IMR-90 (cell line): ENCODE results near the gene SHROOM3. TPM values are rescaled to one million over a fixed set of nuclear protein-coding genes. Genes with fewer than 3 reads are reported as not detected.

ENCODE experiments used
- ATAC-seq: fragments of 200-7000 bp; cut with Tn5 transposase; 2 replicates; pipeline ENCODE4 v1.9.1; 2020; ENCODE audit warnings: low read depth, mild to moderate bottlenecking, moderate library complexity
- BruUV-seq: library from RNA; stranded (reverse); fragments of 400-500 nt; replicated peaks from 2 replicates; lab custom pipeline; 2021; lab: Mats Ljungman, UMichigan
- CTCF ChIA-PET: fragments of 300-600 bp; formaldehyde crosslinking; extraction: SDS; loops from one replicate; lab custom pipeline; 2021; ENCODE audit warnings: antibody characterized with exemption; lab: Yijun Ruan, JAX
- POLR2A ChIA-PET: fragments of 300-600 bp; sonication (Branson Sonifier 250); formaldehyde crosslinking; loops from one replicate; lab custom pipeline; 2022; ENCODE audit warnings: antibody characterized with exemption; ENCODE audit not compliant: unreplicated experiment; lab: Charles Lee
- DNase-seq: peaks from one replicate; pipeline ENCODE4 v3.0.0; 2013
- H2AFZ ChIP-seq: replicated peaks from 2 replicates; pipeline ENCODE3; 2013; ENCODE audit warnings: low read length, mild to moderate bottlenecking; ENCODE audit not compliant: poor library complexity
- H2AK5ac ChIP-seq: 2 replicates; pipeline ENCODE4 v1.6.1; 2013; ENCODE audit warnings: low read depth, low read length, inconsistent platforms
- H2AK9ac ChIP-seq: replicated peaks from 2 replicates; pipeline ENCODE3; 2013; ENCODE audit warnings: mild to moderate bottlenecking, low read depth, low read length, moderate library complexity; ENCODE audit not compliant: poor library complexity
- H2BK120ac ChIP-seq: 2 replicates; pipeline ENCODE4 v1.6.1; 2013; ENCODE audit warnings: low read depth, low read length, inconsistent platforms
- H2BK15ac ChIP-seq: 3 replicates; pipeline ENCODE4 v1.6.1; 2013; ENCODE audit warnings: low read depth, low read length, inconsistent platforms
- H2BK20ac ChIP-seq: 2 replicates; pipeline ENCODE4 v1.6.1; 2013; ENCODE audit warnings: low read depth, mild to moderate bottlenecking, inconsistent platforms, low read length, moderate library complexity
- H2BK5ac ChIP-seq: 2 replicates; pipeline ENCODE4 v1.6.1; 2013; ENCODE audit warnings: mild to moderate bottlenecking, low read depth, low read length, inconsistent platforms; ENCODE audit not compliant: poor library complexity, severe bottlenecking
- H3K14ac ChIP-seq: replicated peaks from 2 replicates; pipeline ENCODE4 v1.6.1; 2013; ENCODE audit warnings: low read depth, low read length, inconsistent platforms
- H3K18ac ChIP-seq: 2 replicates; pipeline ENCODE4 v1.6.1; 2013; ENCODE audit warnings: low read depth, low read length, control low read depth
- H3K23ac ChIP-seq: 2 replicates; pipeline ENCODE4 v1.6.1; 2013; ENCODE audit warnings: low read depth, low read length, inconsistent platforms
- H3K27ac ChIP-seq: 2 replicates; pipeline ENCODE4 v1.5.1; 2013; ENCODE audit warnings: mild to moderate bottlenecking, control low read depth, low read length; ENCODE audit not compliant: insufficient read depth
- H3K27me3 ChIP-seq: 2 replicates; pipeline ENCODE4 v1.6.1; 2013; ENCODE audit warnings: low read length; ENCODE audit not compliant: control insufficient read depth, insufficient read depth
- H3K36me3 ChIP-seq: 2 replicates; pipeline ENCODE4 v1.6.1; 2013; ENCODE audit warnings: low read length, mixed read lengths; ENCODE audit not compliant: control insufficient read depth, insufficient read depth
- H3K4ac ChIP-seq: 2 replicates; pipeline ENCODE4 v1.6.1; 2013; ENCODE audit warnings: low read depth, low read length, inconsistent platforms
- H3K4me1 ChIP-seq: 2 replicates; pipeline ENCODE4 v1.6.1; 2013; ENCODE audit warnings: low read length, mixed read lengths; ENCODE audit not compliant: control insufficient read depth, insufficient read depth
- H3K4me2 ChIP-seq: 2 replicates; pipeline ENCODE4 v1.6.1; 2013; ENCODE audit warnings: low read depth, mild to moderate bottlenecking, control low read depth, low read length, moderate library complexity
- H3K4me3 ChIP-seq: 2 replicates; pipeline ENCODE4 v1.5.1; 2013; ENCODE audit warnings: low read depth, mild to moderate bottlenecking, control low read depth, low read length, moderate library complexity; ENCODE audit not compliant: insufficient read depth
- H3K56ac ChIP-seq: 2 replicates; pipeline ENCODE4 v1.6.1; 2013; ENCODE audit warnings: low read length, inconsistent platforms; ENCODE audit not compliant: insufficient read depth; ENCODE audit errors: extremely low read depth
- H3K79me1 ChIP-seq, 2 experiments: 2 replicates each; pipeline ENCODE4 v1.6.1; 2013; ENCODE audit warnings: low read length in 2 of 2, inconsistent platforms in 1 of 2, low read depth in 1 of 2
- H3K9ac ChIP-seq: 2 replicates; pipeline ENCODE4 v1.6.1; 2013; ENCODE audit warnings: low read depth, low read length, control low read depth
- H3K9me1 ChIP-seq: 2 replicates; pipeline ENCODE4 v1.6.1; 2013; ENCODE audit warnings: low read length, inconsistent platforms; ENCODE audit not compliant: insufficient read depth
- H3K9me3 ChIP-seq: 2 replicates; pipeline ENCODE4 v1.6.1; 2013; ENCODE audit warnings: low read length; ENCODE audit not compliant: control insufficient read depth, insufficient read depth
- H4K20me1 ChIP-seq: 2 replicates; pipeline ENCODE4 v1.6.1; 2013; ENCODE audit warnings: low read length, inconsistent platforms; ENCODE audit not compliant: insufficient read depth
- H4K5ac ChIP-seq: 2 replicates; pipeline ENCODE4 v1.6.1; 2013; ENCODE audit warnings: mild to moderate bottlenecking, low read depth, low read length, control low read depth
- H4K8ac ChIP-seq, 2 experiments: 2 replicates each; pipeline ENCODE4 v1.6.1; 2013; ENCODE audit warnings: low read depth in 2 of 2, low read length in 2 of 2, control low read depth in 1 of 2, inconsistent platforms in 1 of 2
- H4K91ac ChIP-seq: 2 replicates; pipeline ENCODE4 v1.6.1; 2013; ENCODE audit warnings: low read depth, low read length, inconsistent platforms; ENCODE audit not compliant: insufficient read depth
- CEBPB ChIP-seq: IDR thresholded peaks from 2 replicates; pipeline ENCODE4 v1.6.1; 2012; ENCODE audit warnings: low read depth, low read length, improper control_type of control experiment
- NFE2L2 ChIP-seq: fragments of 150-350 bp; IDR thresholded peaks from 2 replicates; pipeline ENCODE4 v1.6.1; 2016; ENCODE audit warnings: low read depth, mild to moderate bottlenecking, low read length
- SMC3 ChIP-seq: fragments of 150-350 bp; IDR thresholded peaks from 2 replicates; pipeline ENCODE4 v1.6.1; 2016; ENCODE audit warnings: low read depth, mild to moderate bottlenecking, antibody characterized with exemption, low read length, moderate library complexity
- WGBS, 2 experiments: methylation state at CpG; one replicate each; pipeline versions ENCODE4 v1.1.5 to v1.1.7; 2013; ENCODE audit warnings: missing lambda C conversion rate in 2 of 2; ENCODE audit not compliant: insufficient read length in 1 of 2; ENCODE audit errors: extremely low coverage in 2 of 2; 5-methylcytosine and 5-hydroxymethylcytosine counted together
- dilution Hi-C: fragments of 300-500 bp; cut with HindIII; formaldehyde crosslinking; loops from one replicate; pipeline ENCODE4 v1.14.3; 2018; ENCODE audit warnings: low sequenced_read_pairs; ENCODE audit not compliant: unreplicated experiment
- in situ Hi-C: fragments of 300-500 bp; cut with MboI; formaldehyde crosslinking; loops from 3 replicates; pipeline ENCODE4 v1.14.3; 2019; ENCODE audit warnings: low sequenced_read_pairs, inconsistent platforms, mixed read lengths
- intact Hi-C: fragments of 100-400 bp; cut with micrococcal nuclease; formaldehyde crosslinking; loops from 2 replicates; pipeline ENCODE4 v1.10.0; 2022
- polyA plus RNA-seq, 3 experiments: library from polyadenylated mRNA; depleted of rRNA; stranded (reverse); fragments of >200 nt; gene quantifications; 2 replicates each; pipeline ENCODE4 v1.2.3, GENCODE V29; 2012; ENCODE audit warnings: low replicate concordance in 1 of 3
- total RNA-seq: library from RNA; depleted of rRNA; stranded (reverse); fragments of >200 nt; gene quantifications from 2 replicates; pipeline ENCODE4 v1.2.3, GENCODE V29; 2012

SHROOM3 gene
- total and polyA plus RNA-seq, 2 of the 4 experiments (the other 2 are of a cell fraction) = 10.8 to 19.5 TPM

GRCh38 chr4:76779740-76780459, 344.9 kb downstream of the SHROOM3 start:
- peaks cover 23% of the 10 kb centered on the region for H3K4me1 ChIP-seq
- H3K9ac ChIP-seq = peak overlapping the region; percentile 9; the same call in 1 of the 2 replicates
- POLR2A ChIA-PET = interaction anchor here (0.8 kb wide), 1 partner anchor 27 kb away, joined by 3 read pairs; no protein-coding TSS in a partner anchor
- no peak overlapping the region for H3K56ac ChIP-seq
- peak overlapping the region; percentile 87 for H2BK5ac ChIP-seq
- DNase-seq = peak; percentile 78
- TF ChIP-seq CEBPB (peak; percentile 85), SMC3 (no peak), NFE2L2 (peak; percentile 15; the same call in 1 of the 2 replicates)
- H4K91ac ChIP-seq = peak overlapping the region; percentile 54
- peak overlapping the region; percentile 51; the same call in 1 of the 2 replicates for H2BK20ac ChIP-seq
- H3K27me3 ChIP-seq = no peaks in the 10 kb centered on the region
- H2AFZ ChIP-seq = no peak overlapping the region
- H3K4me2 ChIP-seq = no peak overlapping the region
- peaks cover 16 to 50% of the 10 kb centered on the region in 2 experiments; a peak in 3 of 4 replicates for H3K79me1 ChIP-seq
- in situ Hi-C loops = loop anchor here (10.0 kb wide), 1 partner anchor 165 kb away; the partner anchor contains the start of gene SEPTIN11
- H3K4ac ChIP-seq = peak overlapping the region; percentile 75
- H3K9me1 ChIP-seq = peaks cover 14% of the 10 kb centered on the region
- H3K14ac ChIP-seq = peak overlapping the region; percentile 82
- H3K36me3 ChIP-seq = peaks cover 14% of the 10 kb centered on the region
- BruUV-seq = no TSS peak
- CTCF ChIA-PET = interaction anchor here (0.6 kb wide), 1 partner anchor 22 kb away, joined by 3 read pairs; no protein-coding TSS in a partner anchor
- H4K20me1 ChIP-seq = no peaks in the 10 kb centered on the region
- peak overlapping the region; percentile 69 for H2BK120ac ChIP-seq
- 0 out of 2 replicates have a peak overlapping the region, but pooled peaks have one; percentile 36 for H3K23ac ChIP-seq
- peak overlapping the region; percentile 66; the same call in 1 of the 2 replicates for H3K27ac ChIP-seq
- peak overlapping the region; percentile 84; the same call in 1 of the 2 replicates for H3K18ac ChIP-seq
- H4K5ac ChIP-seq = peak overlapping the region; percentile 84
- H2BK15ac ChIP-seq = peak overlapping the region; percentile 50
- no peak overlapping the region for H3K4me3 ChIP-seq
- no peak overlapping the region for H2AK9ac ChIP-seq
- peak overlapping the region; percentile 33 to 63; a peak in 3 of 4 replicates for H4K8ac ChIP-seq
- no CpG with 5 or more reads among the region's 9 CpGs for WGBS, 2 experiments
- intact Hi-C loops = no loop called here
- peak overlapping the region; percentile 86 for H2AK5ac ChIP-seq
- peak; percentile 30 for ATAC-seq
- dilution Hi-C loops = no loop called here
- H3K9me3 ChIP-seq = no peaks in the 10 kb centered on the region; the same call in 1 of the 2 replicates
